Measurements from ENCODE around the gene CARNS1. TPM values are rescaled to one million over a fixed set of nuclear protein-coding genes. Genes with fewer than 3 reads are reported as not detected.
A peak's percentile ranks its signal among the peaks of the same experiment; 100 is the strongest.

Gene CARNS1
- total and polyA plus RNA-seq, 10 of the 15 experiments (the other 5 are each of a cell fraction or from before 2014, with no cell fraction given), result 0.02 to 0.14 (median 0.10) TPM; not detected in 3

- TF ChIP-seq ZBTB33 (IDR thresholded peaks at IDR 0.05) (no peak), RCOR1 (conservative IDR thresholded peaks at IDR 0.05; ENCODE audit: low read depth, low read length) (no peak), BHLHE40 (IDR thresholded peaks at IDR 0.05; ENCODE audit: borderline replicate concordance in 1 of 2, low read depth in 2 of 2, low read length in 1 of 2) (no peak), CTCF (IDR thresholded peaks at IDR 0.05 in 2 of 3, conservative IDR thresholded peaks at IDR 0.05 in 1 of 3; ENCODE audit: control insufficient read depth in 2 of 3, extremely low read depth in 1 of 3, insufficient read depth in 1 of 3, low read depth in 3 of 3, low read length in 3 of 3) (peak in 2 of 3 experiments; percentile 25 to 48; a peak in 3 of 6 replicates), PAX5 (IDR thresholded peaks at IDR 0.05; ENCODE audit: borderline replicate concordance, low read depth, low read length) (no peak), SPI1 (IDR thresholded peaks at IDR 0.05; ENCODE audit: borderline replicate concordance, insufficient read depth, low read depth, low read length) (no peak), RBBP5 (conservative IDR thresholded peaks at IDR 0.05) (no peak), ZSCAN29 (IDR thresholded peaks at IDR 0.05) (no peak), KDM1A (IDR thresholded peaks at IDR 0.05; ENCODE audit: borderline replicate concordance) (no peak)
These were observed 8.3 kb upstream of the CARNS1 start (continued) for GRCh38 chr11:67406969-67407687.
